GM12872 (cell line): ENCODE results near the gene COCH.

Experiments used
- CTCF ChIP-seq: IDR thresholded peaks from 3 replicates; pipeline ENCODE4 v1.5.1; 2011; ENCODE audit warnings: low read depth, mild to moderate bottlenecking, low read length, moderate library complexity; ENCODE audit not compliant: insufficient read depth

Gene COCH

GRCh38 chr14:30914812-30915211 is 40.5 kb downstream of the COCH start:
- no peak for TF ChIP-seq CTCF

GRCh38 chr14:30915596-30915995 is 41.2 kb downstream of the COCH start:
- TF ChIP-seq CTCF: no peak

- TF ChIP-seq CTCF: no peak
These were observed 46.9 kb downstream of the COCH start for GRCh38 chr14:30921305-30921704.

- TF ChIP-seq CTCF: no peak
These were observed 47.4 kb downstream of the COCH start for GRCh38 chr14:30921788-30922187.

- no peak for TF ChIP-seq CTCF
These were observed 50.9 kb downstream of the COCH start for GRCh38 chr14:30925254-30925653.

- no peak for TF ChIP-seq CTCF
These were observed 54.1 kb downstream of the COCH start for GRCh38 chr14:30928462-30928861.

GRCh38 chr14:30935445-30935844 is 61.1 kb downstream of the COCH start:
- no peak for TF ChIP-seq CTCF

- TF ChIP-seq CTCF: no peak
These were observed 64.3 kb downstream of the COCH start for GRCh38 chr14:30938617-30939016.
